Activated T-cell treated with anti-CD3 and anti-CD28 coated beads for 48 hours (primary cell): ENCODE measurements around the gene HNRNPA2B1.
A peak's percentile ranks its signal among the peaks of the same experiment; 100 is the strongest.

ENCODE experiments used
- DNase-seq: peaks from one replicate; pipeline ENCODE4 v3.0.0-alpha.2; 2020; ENCODE audit warnings: low read depth

The HNRNPA2B1 gene

DNA sequence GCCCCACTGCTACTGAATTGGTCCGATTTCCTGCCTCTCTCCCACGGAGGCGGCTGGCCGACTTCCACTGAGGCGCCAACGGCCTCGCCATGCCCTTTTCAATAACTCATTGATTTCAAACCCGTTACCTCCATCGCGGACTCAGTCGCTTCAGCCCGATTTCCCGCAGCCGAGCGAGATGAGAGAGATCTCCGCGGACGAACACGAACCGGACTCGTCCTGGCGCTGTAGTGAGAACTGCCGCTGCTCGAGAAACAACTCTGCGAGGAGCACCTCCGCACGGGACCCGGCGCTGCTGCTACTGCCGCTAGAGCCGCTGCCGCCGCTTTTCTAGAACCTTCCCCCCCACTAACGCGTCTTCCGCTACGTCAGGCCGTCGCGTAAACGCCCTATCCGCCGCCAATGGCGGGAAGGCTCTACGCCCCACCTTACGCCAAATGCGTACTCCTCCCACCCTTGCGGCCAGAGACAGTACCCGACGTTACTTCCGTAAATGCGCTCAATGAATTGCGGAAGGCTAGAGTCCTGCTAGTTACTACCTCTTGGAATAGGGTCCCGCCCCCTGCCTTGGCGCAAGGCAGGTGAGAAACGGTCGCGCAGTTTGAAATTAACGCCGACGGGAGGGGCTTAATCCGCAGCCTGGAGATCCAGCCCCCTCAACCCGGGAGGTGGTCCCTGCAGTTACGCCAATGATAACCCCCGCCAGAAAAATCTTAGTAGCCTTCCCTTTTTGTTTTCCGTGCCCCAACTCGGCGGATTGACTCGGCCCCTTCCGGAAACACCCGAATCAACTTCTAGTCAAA lies at the start of gene HNRNPA2B1:
Gene HNRNPA2B1, minus strand, starts transcription at position 303 of the 803 bp plus-strand sequence. Its CDS starts 169 bp downstream, at position 134.
- peak; percentile 95 for DNase-seq

GRCh38 chr7:26250239-26250638 lies 49.7 kb upstream of the HNRNPA2B1 start:
- DNase-seq: no peak

DNA sequence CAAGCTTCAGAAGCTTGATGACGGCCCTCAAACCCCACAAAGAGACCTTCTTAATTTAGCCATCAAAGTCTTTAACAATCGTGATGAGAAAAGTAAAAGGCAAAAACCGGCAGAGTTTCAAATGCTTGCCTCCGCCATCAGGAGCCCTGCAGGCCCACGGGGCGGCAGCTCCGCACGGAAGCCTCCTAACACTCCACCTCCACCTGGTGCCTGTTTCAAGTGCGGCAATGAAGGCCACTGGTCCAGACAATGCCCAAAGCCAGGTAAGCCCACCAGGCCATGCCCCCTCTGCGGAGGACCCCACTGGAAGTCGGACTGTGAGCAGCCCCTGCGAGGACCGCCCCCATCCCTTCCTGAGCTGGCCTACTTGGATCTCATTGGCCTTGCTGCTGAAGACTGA lies 44.6 kb upstream of the HNRNPA2B1 start:
- DNase-seq: no peak

DNA sequence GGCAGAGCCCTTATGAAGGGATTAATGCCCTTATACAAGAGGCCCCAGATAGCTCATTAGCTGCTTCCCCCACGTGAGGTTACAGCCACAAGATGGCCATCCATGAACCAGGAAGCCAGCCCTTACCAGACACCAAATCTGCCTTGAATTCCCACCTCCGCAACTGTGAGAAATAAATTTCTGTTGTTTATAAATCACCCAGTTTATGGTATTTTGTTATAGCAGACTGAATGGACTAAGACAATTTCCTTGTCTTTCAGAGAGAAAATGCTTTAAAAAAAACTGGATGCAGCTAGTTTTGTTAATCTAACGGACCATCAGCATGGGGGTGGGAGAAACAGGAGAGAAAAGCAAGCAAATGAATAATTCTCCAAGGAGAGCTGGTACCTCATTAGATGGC lies 37.5 kb upstream of the HNRNPA2B1 start:
- no peak for DNase-seq

GRCh38 chr7:26237035-26237807 lies 36.7 kb upstream of the HNRNPA2B1 start:
- no peak for DNase-seq

GRCh38 chr7:26233902-26234511 lies 33.5 kb upstream of the HNRNPA2B1 start:
- DNase-seq: no peak

GRCh38 chr7:26227987-26228386 lies 27.4 kb upstream of the HNRNPA2B1 start:
- DNase-seq: no peak

DNA sequence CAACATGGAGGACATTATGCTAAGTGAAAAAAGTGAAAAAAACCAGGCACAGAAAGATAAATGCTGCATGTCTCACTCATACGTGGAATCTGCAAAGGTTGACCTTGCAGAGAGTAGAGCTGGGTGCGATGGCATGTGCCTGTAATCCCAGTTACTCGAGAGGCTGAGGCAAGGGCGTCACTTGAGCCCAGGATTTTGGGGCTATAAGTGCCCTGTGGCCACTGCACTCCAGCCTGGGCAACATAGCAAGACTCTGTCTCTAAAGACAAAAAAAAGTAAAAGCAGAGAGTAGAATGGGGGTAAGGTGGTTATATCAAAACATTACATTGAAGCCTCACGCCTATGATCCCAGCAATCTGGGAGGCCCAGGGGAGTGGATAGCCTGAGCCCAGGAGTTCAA lies 23.8 kb upstream of the HNRNPA2B1 start:
- no peak for DNase-seq

- no peak for DNase-seq
Measured at GRCh38 chr7:26216049-26216448, 15.5 kb upstream of the HNRNPA2B1 start.

GRCh38 chr7:26213807-26214515 lies 13.4 kb upstream of the HNRNPA2B1 start:
- no peak for DNase-seq

GRCh38 chr7:26212921-26213718 lies 12.6 kb upstream of the HNRNPA2B1 start:
- DNase-seq: no peak

DNA sequence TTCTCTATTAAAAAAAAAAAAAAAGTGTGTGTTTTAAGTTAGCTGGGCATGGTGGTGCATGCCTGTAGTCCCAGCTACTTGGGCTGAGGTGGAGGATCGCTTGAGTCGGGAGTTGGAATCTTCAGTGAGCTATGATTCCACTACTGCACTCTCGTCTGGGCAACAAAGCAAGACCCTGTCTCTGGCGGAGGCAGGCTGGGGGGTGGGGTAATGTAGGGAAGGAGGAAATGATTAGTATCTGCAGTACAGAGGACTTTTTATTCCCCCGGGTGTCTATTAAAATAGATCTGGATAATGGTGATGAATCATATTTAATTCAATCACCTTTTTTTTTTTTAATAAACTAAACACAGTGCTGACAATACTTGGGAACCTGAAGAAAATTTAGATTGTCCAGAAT lies 7.5 kb upstream of the HNRNPA2B1 start:
- no peak for DNase-seq

DNA sequence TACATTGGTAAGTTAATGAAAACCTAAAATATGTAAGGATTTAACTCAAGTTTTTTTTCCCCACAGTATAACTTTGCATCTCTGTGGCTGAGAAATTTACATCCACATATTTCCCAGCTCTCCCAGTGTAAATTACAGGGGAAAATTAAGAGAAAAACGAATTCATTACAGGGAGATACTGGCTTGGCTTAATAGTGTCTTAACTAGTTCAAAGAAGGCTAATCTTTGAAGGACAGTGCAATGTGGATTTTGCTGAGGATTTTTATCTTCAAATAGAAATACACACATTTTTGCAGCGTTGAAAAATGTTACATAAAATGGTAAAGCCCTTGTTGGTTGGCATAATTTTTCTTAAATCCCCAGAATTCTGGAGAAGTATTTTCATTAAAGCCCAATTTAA lies 2.5 kb upstream of the HNRNPA2B1 start:
- no peak for DNase-seq

GRCh38 chr7:26202019-26202990 lies 1.8 kb upstream of the HNRNPA2B1 start:
- peak; percentile 51 for DNase-seq

DNA sequence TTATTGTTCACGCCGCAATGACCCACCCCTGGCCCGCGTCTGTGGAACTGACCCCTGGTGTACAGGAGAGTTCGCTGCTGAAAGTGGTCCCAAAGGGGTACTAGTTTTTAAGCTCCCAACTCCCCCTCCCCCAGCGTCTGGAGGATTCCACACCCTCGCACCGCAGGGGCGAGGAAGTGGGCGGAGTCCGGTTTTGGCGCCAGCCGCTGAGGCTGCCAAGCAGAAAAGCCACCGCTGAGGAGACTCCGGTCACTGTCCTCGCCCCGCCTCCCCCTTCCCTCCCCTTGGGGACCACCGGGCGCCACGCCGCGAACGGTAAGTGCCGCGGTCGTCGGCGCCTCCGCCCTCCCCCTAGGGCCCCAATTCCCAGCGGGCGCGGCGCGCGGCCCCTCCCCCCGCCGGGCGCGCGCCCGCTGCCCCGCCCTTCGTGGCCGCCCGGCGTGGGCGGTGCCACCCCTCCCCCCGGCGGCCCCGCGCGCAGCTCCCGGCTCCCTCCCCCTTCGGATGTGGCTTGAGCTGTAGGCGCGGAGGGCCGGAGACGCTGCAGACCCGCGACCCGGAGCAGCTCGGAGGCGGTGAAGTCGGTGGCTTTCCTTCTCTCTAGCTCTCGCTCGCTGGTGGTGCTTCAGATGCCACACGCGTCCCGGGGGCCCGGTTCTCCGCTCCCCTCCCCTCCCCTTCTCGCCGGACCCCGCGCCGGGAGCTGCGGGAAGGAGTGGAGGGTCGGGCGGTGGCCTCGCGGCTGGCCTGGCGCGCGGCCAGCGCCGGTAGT lies 887 bp upstream of the HNRNPA2B1 start, which contains the start of gene CBX3:
Gene CBX3, plus strand, starts transcription at position 499 of the 772 bp plus-strand sequence. CDS start 1,254 bp downstream, outside the sequence.
- DNase-seq: peak; percentile 89

DNA sequence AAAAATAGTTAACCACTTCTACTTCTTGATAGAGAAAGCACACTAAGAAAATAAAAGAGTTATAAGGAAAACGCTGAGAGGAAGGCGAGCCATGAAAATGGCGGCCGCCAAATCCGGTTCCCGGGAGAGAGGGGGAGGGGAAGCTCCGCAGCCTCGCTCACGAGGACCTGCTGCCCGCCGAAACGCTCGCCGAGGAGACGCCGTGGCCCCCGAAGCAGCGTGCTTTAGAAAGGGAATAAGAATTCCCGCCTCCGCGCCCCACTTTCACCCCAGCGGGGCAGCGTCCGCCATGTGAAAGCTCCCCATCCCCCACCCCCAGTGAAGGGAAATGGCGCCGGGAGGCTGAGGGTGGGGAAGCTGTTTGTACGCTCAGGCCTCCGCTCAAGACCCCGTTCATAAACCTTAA lies 505 bp downstream of the HNRNPA2B1 start:
- peak; percentile 65 for DNase-seq

DNA sequence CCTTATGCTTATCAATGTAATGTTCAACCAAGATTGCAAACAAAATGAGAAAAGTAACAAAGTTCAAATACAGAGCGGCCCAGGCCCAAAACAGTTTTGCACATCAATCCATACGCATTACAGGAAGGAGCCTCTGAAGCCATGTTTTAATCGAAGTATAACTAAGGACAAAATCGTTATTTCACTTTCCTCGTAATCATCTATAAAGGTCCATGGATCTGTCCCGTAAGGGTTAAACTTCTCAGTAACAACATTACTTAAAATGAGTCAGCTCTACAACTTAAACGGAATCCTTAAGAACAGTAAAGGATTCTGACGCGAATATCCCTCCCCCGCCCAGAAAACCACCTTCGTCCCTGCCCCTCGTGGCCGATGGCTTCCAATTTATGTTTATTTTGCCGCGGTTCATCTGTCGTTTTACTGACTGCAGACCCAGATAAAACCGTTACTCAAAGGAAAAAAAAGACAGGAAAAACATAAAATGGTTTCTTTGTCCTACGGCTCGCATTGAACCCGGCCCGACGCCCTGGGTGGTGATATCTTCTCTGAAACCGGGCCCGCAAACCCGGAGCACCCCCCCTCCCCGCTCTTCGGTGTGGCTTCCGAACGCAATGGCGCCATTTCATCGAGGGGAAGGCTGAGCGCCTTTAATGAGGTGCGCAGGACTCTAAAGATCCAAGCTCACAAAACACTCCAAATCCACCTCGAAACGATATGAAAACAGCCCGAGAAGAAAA lies 1.1 kb downstream of the HNRNPA2B1 start:
- peak; percentile 34 for DNase-seq

GRCh38 chr7:26198781-26199169 lies 1.8 kb downstream of the HNRNPA2B1 start:
- no peak for DNase-seq
